HepG2 (cell line): ENCODE measurements around the gene SBK1. TPM values are rescaled to one million over a fixed set of nuclear protein-coding genes. Genes with fewer than 3 reads are reported as not detected.

Source experiments
- CEBPZ ChIP-seq: IDR thresholded peaks from 2 replicates; pipeline ENCODE4 v1.6.1; 2012; ENCODE audit warnings: low read length, improper control_type of control experiment
- EEA1 ChIP-seq: sonication (generic); formaldehyde crosslinking; IDR thresholded peaks from 2 replicates; pipeline ENCODE4 v1.5.1; 2020; ENCODE audit warnings: mild to moderate bottlenecking, missing genetic modification reagents, borderline replicate concordance
- FOXP1 ChIP-seq, 2 experiments: fragments of 450-650 bp in 1 of 2; IDR thresholded peaks; 2 replicates each; pipeline ENCODE4 v1.6.1; 2017 to 2018; ENCODE audit warnings: antibody characterized with exemption in 1 of 2
- HMGXB4 ChIP-seq, 2 experiments: sonication (generic) in 1 of 2; formaldehyde crosslinking in 1 of 2; IDR thresholded peaks; 2 replicates each; pipeline versions ENCODE4 v1.4.0 to v1.6.1; 2018 to 2020; ENCODE audit warnings: missing genetic modification reagents in 2 of 2, borderline replicate concordance in 1 of 2, low read depth in 1 of 2, mild to moderate bottlenecking in 1 of 2, missing biosample characterization in 1 of 2
- JUND ChIP-seq: sonication (generic); formaldehyde crosslinking; IDR thresholded peaks from 2 replicates; pipeline ENCODE4 v1.8.0; 2022; ENCODE audit warnings: mild to moderate bottlenecking, missing genetic modification reagents
- KDM4B ChIP-seq: sonication (generic); formaldehyde crosslinking; IDR thresholded peaks from 2 replicates; pipeline ENCODE4 v1.4.0; 2020; ENCODE audit warnings: missing genetic modification reagents
- MTF1 ChIP-seq: sonication (generic); formaldehyde crosslinking; IDR thresholded peaks from 2 replicates; pipeline ENCODE4 v1.5.0; 2020; ENCODE audit warnings: missing genetic modification reagents
- NKX3-1 ChIP-seq: sonication (generic); formaldehyde crosslinking; IDR thresholded peaks from 2 replicates; pipeline ENCODE4 v1.5.0; 2020; ENCODE audit warnings: missing genetic modification reagents
- PBX2 ChIP-seq: IDR thresholded peaks from 2 replicates; pipeline ENCODE4 v1.6.1; 2016; ENCODE audit warnings: control low read depth
- RARA ChIP-seq: IDR thresholded peaks from 2 replicates; pipeline ENCODE4 v1.6.1; 2016; ENCODE audit warnings: missing genetic modification reagents, missing compliant biosample characterization
- SRF ChIP-seq: IDR thresholded peaks from 2 replicates; pipeline ENCODE4 v1.6.1; 2011; ENCODE audit warnings: mild to moderate bottlenecking, low read depth, low read length, moderate library complexity
- THAP11 ChIP-seq: IDR thresholded peaks from 2 replicates; pipeline ENCODE4 v1.6.1; 2016; ENCODE audit warnings: missing biosample characterization, missing genetic modification reagents
- TRAFD1 ChIP-seq: sonication (generic); formaldehyde crosslinking; IDR thresholded peaks from 2 replicates; pipeline ENCODE4 v1.5.1; 2020; ENCODE audit warnings: missing genetic modification reagents, mild to moderate bottlenecking, borderline replicate concordance
- ZFY ChIP-seq: sonication (generic); formaldehyde crosslinking; IDR thresholded peaks from 2 replicates; pipeline ENCODE4 v1.4.0; 2020; ENCODE audit warnings: missing genetic modification reagents
- ZNF230 ChIP-seq: sonication (generic); formaldehyde crosslinking; IDR thresholded peaks from 2 replicates; pipeline ENCODE4 v1.4.0; 2020; ENCODE audit warnings: mild to moderate bottlenecking, missing genetic modification reagents
- ZNF256 ChIP-seq: sonication (generic); formaldehyde crosslinking; conservative IDR thresholded peaks from 2 replicates; pipeline ENCODE4 v1.4.0; 2020; ENCODE audit warnings: missing genetic modification reagents
- ZNF383 ChIP-seq: sonication (generic); formaldehyde crosslinking; IDR thresholded peaks from 2 replicates; pipeline ENCODE4 v1.4.0; 2020; ENCODE audit warnings: missing genetic modification reagents, mild to moderate bottlenecking, borderline replicate concordance
- ZNF761 ChIP-seq: sonication (generic); formaldehyde crosslinking; conservative IDR thresholded peaks from 2 replicates; pipeline ENCODE4 v1.4.0; 2020; ENCODE audit warnings: mild to moderate bottlenecking, missing genetic modification reagents
- ZNF776 ChIP-seq: sonication (generic); formaldehyde crosslinking; IDR thresholded peaks from 2 replicates; pipeline ENCODE4 v1.4.0; 2020; ENCODE audit warnings: mild to moderate bottlenecking, missing genetic modification reagents
- polyA plus RNA-seq, 8 experiments: library from polyadenylated mRNA; depleted of rRNA in 3 of 8; stranded (reverse) in 7 of 8; unstranded in 1 of 8; fragments of >200 nt; fragmentation: Illumina TruSeq in 4 of 8; extraction: Trizol in 4 of 8; gene quantifications; 2 replicates each; pipeline versions ENCODE4 v1.2.1 to v1.2.3, GENCODE V29; 2011 to 2016; ENCODE audit warnings: low read depth in 4 of 8, missing spikeins in 1 of 8, mixed read lengths in 1 of 8; ENCODE audit not compliant: insufficient read depth in 1 of 8
- total RNA-seq, 5 experiments: library from RNA; depleted of rRNA; stranded (reverse); fragments of >200 nt; fragmentation: Illumina TruSeq; extraction: Trizol; gene quantifications; 2 replicates each; pipeline ENCODE4 v1.2.3, GENCODE V29; 2016; ENCODE audit warnings: low read depth in 1 of 5

The SBK1 gene
- total and polyA plus RNA-seq, 2 of the 13 experiments (the other 11 are each of a cell fraction or from before 2014, with no cell fraction given), result 0.15 to 0.17 TPM

GRCh38 chr16:28277537-28278388 lies 14.6 kb upstream of the SBK1 start (continued):
- TF ChIP-seq SRF (no peak), ZNF776 (CRISPR knock-in tag) (no peak), THAP11 (CRISPR knock-in tag) (peak; percentile 70), ZFY (CRISPR knock-in tag) (peak; percentile 64; the same call in 1 of the 2 replicates), CEBPZ (no peak), MTF1 (no peak), JUND (CRISPR knock-in tag) (no peak), EEA1 (peak; percentile 87; the same call in 1 of the 2 replicates), FOXP1 (IDR thresholded peaks at IDR 0.05) (no peak), FOXP1 (CRISPR knock-in tag; IDR thresholded peaks at IDR 0.05) (no peak), KDM4B (peak; percentile 52; the same call in 1 of the 2 replicates), ZNF761 (no peak), ZNF256 (CRISPR knock-in tag) (no peak), TRAFD1 (no peak), NKX3-1 (CRISPR knock-in tag) (0 out of 2 replicates have a peak, but pooled peaks have one; percentile 27), ZNF230 (peak; percentile 85; the same call in 1 of the 2 replicates), PBX2 (CRISPR knock-in tag) (no peak), HMGXB4 (CRISPR knock-in tag; IDR thresholded peaks at IDR 0.05; ENCODE audit: borderline replicate concordance in 1 of 2, low read depth in 1 of 2) (peak; percentile 86 to 92), RARA (no peak), ZNF383 (no peak)
